Activated T-helper 1 cell treated with anti-CD3 and anti-CD28 coated beads, Interleukin-2, amount 50 U/mL, for 16 hours (primary cell): ENCODE measurements around the gene ATP6V0E1.

Experiments used
- DNase-seq, 2 donors: peaks; one replicate each; pipeline ENCODE4 v3.0.0-alpha.2; 2020; ENCODE audit warnings: low read depth in 1 of 2, low spot score in 1 of 2

Gene ATP6V0E1

DNA sequence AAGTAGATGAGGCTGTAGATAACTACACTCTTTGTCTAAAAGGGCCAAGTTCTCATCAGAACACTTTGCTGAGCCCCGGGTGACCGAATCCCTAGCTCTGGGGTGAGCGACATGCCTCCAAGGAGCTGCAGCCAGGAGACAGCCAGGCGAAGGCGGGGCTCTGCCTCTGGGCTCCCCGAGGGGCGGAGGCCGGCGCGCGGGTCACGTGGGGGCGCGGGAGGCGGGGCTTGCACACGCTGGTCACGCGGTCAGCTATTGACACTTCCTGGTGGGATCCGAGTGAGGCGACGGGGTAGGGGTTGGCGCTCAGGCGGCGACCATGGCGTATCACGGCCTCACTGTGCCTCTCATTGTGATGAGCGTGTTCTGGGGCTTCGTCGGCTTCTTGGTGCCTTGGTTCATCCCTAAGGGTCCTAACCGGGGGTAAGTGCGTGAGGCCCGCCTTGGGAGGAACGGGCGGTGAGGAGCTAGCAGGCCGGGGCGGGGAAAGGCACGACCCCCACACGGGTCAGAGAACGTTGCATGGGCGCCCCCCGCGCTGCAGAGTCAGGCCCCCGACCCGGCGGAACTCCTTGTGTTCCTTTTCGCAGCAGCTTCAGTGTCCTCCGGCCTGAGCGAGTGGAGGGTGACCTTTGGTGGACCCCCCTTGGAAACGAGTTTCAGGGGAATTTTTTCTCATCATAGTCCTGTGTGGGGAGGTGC, at the start of gene ATP6V0E1:
Gene ATP6V0E1 (plus strand): TSS at position 230 of the 702 bp plus-strand sequence. CDS start 90 bp downstream, at position 320.
- DNase-seq: peak; percentile 89 to 90

DNA sequence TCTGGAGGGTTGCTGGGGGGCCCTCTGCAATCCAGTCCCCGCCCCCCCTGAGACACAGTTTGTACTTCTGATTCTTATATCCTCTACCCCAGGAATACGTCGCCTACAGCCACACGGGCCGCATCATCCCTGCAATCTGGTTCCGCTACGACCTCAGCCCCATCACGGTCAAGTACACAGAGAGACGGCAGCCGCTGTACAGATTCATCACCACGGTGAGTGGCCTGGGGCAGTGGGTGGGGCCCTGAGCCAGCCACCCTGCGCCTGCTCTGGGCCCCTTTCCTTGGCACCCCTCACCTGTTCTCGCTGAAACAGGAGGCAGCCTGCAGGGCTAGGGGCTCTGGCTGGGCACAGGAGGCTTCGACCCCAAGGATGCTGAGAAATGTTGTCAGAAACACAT, 48.5 kb upstream of the ATP6V0E1 start:
- no peak for DNase-seq

DNA sequence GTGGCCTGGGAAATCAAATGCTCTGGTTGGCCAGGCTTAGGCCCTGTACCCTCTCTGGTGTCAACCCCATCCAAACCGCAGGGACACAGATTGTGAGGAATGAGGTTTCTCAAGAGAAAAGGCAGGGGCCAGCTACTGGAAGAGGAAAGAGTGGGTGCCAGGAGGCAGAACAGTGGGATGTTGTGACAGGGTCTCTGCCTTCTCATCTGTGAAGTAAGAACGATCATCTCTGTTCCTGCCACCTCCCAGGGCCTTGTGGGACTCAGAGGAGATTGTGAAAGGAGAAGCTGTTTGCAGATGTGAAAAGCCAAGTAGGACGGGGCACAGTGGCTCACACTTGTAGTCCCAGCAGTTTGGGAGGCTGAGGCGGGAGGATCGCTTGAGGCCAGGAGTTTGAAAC, 47.2 kb upstream of the ATP6V0E1 start:
- DNase-seq: no peak

DNA sequence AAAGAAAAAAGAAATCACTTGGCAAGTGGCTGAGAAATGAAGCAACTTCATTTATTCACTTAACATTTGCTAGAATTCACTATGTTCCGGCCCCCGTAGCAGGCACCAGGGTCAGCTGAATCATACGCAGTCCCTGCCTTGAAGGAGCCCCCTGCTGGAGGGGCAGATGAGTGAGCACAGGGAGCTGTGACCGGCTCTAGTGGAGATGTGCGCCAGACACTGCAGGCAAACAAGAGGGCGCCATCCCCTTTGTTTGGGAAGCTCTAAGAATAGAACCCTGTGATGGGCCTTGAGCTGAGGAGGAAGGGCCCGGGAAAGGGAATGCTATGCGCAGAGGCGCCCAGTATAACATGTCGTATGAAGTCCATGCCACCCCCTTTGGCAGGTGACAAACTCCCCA, 44.5 kb upstream of the ATP6V0E1 start:
- DNase-seq: no peak

DNA sequence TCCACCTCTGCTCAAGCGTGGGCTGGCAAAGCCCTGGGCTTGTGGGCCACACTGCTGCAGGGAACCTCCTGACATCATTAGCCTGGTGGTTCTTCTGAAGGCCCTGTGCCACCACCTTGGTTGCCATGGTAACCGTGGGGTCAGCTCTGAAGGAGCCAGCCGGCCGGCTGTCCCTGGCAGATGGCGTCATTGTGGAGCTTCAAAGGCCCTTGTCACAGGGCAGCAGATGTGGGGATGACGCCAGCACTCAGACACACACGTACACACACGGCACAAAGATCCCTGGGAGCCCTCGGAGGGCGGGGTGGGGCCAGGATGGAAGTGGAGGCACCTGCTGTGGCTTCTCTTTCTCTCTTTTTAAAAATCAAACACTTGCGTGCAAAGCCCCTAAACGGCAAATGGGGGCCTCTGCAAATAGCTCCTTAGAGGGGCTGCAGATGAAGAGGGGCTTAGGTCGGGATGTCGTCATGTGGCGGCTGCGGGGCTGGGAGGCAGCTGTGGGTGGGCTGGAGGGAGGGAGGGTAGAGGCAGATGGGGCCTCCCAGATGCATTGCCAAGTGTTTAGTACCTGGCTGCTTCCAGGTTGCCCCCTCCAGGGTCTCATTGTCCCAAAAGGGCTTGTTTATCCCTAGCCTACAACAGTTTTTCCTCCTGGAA, 43.8 kb upstream of the ATP6V0E1 start:
- no peak for DNase-seq

DNA sequence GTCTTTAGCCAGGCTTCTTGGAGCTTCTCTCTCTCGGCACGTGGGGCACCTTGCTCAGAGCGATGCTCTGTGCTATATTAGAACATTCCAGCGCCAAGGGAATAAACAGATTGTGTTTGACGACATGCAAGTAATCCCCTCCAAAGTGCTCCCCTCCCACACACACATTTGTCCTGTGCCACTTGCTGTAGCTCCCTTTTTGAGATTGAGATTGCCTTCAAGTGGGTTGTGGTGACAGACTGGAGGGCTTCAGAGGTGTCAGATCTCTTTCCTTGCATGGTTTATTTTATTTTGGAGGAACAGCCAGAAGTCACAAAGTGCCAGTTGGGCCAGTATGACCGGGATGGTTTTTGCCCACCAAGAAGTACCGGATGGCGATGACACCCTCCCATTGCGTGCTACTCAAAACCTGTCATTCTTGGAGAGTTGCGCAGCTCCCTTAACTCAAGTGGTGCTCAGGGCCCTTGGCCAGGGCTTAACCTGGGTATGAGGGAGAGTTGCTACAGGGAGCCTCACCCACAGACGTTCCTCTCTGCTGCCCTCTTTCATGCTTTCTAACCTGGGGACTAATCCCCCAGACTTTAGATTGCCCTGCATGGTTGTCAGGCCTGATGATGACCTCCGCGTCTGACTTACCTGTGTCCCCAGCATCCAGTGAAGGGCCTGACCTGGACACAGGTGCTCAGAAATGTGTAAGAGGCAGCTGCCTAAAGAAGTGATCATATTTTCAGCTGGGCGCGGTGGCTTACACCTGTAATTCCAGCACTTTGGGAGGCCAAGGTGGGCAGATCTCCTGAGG, 43.1 kb upstream of the ATP6V0E1 start:
- no peak for DNase-seq

DNA sequence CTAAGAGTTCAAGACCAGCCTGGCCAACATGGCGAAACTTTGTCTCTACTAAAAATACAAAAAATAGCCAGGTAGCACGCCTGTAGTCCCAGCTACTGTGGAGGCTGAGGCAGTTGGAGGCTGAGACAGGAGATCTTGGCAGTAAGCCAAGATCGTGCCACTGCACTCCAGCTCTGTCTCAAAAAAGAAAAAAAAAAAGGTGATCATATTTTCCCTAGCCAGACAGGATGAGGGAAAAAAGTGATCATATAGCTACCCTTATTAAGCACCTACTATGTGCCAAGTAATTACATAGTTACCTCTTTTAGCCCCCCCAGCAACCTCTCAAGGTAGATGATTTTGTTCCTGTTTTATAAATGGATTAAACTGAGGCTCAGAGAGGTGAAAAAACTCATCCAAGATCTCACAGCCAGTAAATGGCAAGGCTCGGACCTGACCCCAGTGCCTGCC, 42.5 kb upstream of the ATP6V0E1 start:
- DNase-seq: no peak

DNA sequence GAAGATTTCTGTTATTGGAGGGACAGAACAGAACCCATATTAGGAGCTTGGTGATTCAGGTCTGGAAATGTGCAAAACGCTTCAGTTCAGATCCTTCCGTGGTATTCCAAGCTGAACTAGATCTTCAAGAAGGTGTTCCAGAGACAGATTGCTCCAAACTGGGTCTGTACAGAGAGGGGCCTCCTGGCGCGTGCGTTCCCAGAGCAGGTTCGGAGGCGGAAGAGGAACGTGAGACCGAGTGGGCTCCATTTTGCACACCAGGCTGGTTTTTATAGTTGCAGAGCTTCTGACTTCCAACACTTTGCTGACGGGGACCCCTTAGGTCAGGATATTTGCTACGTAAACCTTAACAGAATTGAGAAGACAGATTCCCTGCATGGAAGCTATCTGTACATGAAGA, 41.0 kb upstream of the ATP6V0E1 start:
- no peak for DNase-seq

DNA sequence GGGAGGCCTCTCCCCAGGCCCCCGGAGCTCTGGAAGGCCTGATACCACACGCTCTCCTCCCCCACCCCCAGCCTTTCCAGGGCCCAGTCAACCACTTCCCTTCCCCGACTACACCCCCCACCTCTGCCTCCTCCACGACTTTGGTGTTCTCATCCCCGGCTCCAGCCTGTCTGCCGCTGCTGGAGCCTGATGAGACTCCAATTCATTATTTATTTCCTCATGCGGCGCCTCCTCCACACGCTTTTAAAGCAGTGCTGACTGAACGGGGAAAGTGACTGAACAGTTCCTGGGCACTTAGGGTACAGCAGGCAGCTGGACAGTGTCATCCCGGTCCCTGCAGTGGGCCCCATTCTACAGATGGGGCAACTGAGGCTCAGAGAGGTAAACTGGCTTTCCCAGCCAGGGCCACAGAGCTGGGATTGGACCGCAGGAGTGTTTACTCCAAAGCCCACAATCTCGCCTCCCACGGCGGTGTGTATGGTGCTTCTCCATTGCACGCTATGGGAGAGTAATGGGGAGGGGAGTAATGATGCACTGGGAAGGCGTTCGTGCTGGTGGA, 40.2 kb upstream of the ATP6V0E1 start:
- DNase-seq: no peak

DNA sequence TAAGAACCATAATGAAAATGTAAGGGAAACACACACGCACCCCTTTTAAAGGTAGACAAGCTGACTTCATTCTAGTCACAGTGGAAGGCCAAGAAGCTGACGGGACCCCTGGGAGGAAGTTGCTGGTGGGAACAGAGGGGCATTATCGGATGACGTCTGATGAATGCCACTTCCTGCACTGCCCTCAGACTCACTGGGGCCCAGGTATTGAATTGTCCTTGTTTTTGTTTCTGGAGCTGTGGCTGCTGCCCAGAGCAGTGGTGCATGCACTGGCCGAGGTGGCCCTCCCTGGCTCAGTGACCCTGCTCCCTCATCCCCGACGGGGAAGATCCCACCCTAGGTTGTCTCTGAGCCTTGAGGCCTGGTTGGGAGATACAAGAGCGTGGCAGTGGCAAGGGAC, 39.7 kb upstream of the ATP6V0E1 start:
- DNase-seq: no peak

DNA sequence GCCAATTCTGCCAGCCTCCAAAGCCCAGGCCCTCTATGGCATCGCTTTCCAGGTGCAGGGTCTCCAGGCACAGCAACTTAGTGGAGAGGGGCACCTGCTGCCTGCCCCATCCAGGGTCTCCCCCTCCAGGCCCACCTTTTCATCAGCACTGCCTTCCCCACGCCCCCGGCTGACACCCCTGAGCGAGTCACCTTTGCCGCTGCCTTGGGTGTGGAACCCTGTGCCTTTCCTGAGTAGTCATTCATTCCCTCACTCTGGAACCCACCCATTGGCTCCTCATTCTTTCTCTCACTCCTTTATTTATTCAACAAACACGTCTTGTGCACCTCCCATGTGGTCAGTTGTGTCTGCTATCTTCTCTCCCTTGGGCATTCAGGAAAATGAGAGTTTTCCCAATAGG, 38.8 kb upstream of the ATP6V0E1 start:
- no peak for DNase-seq

DNA sequence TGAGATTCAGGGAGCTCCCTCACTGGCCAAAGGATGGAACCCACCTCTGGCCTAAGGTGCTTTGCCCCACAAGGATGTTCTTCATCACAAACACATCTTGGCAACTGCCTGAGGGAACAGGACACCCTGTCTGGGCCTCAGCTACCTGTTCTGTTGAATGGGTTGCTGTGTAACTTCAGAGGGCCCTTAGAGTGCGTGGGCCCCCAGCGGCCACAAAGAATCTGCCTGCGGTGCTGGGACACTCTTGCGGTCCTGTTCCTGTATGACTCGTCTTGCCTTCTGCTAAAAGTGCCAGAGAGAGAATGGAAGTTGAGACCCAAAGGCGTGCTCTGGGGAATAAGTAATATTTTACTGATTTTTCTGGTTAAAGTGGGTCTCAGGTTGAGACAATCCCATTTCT, 38.4 kb upstream of the ATP6V0E1 start:
- DNase-seq: no peak

DNA sequence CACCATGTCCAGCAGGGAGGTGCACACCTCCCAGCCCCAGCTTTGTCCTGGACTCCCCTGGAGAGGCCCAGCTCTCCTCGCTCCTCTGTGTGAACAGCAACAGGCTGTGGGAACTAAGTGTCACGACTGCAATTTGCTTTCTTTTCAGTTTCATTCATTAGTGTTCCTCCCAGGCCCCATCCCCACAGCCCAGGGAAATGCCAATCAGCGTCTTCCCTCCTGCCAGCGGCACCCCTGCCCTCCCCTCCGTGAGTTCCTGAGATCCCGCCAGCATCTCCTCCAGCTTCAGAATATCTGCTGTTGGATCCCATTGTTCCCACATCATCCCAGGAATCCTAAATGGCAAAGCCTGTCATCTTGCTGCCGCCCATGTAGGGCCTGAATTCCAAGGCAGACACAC, 37.4 kb upstream of the ATP6V0E1 start:
- no peak for DNase-seq

DNA sequence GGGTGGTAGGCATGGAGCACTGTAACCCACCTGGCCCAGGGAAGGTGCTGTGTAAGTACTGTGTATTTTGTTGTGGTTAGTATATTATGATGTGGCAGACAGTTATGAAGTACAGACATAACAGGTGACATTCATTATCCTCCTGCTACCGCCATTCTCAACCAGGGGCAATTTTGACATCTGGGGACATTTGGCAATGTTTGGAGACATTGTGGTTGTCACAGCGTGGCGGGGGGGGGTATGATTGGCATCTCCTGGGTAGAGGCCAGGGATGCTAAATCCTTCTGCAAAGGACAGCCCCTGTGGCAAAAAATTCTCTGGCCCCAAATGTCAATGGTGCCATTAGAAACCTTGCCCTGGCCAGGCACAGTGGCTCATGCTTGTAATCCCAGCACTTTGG, 34.1 kb upstream of the ATP6V0E1 start:
- no peak for DNase-seq

DNA sequence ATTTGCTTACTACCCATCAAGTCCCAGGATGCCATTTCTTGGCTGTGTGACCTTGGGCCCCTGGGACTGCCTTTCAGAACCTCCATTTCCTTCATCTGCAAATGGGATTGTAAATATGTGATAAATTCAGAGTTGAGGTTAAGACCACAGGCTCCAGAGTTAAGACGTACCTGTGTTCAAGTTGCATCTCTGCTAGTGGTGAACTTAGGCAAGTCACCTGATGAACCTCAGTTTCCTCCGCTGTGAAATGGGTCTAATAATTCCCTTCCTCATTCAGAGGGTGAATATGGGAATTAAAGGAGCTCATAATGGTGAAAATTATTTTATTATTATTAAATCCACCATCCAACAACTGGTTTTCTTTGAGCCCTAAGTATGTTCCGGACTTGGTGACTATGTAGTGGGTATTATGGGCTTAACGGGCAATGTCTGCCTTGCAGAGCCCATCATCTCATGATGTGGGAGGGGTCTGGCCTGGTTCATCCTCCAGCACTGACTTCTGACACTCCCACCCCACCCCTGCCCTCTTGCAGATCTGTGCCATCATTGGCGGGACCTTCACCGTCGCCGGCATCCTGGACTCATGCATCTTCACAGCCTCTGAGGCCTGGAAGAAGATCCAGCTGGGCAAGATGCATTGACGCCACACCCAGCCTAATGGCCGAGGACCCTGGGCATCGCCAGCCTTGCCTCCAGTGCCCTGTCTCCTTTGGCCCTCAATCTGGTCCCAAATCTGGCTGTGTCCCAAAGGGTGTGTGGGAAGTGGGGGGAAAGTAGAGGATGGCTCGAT, 33.2 kb upstream of the ATP6V0E1 start:
- DNase-seq: no peak

DNA sequence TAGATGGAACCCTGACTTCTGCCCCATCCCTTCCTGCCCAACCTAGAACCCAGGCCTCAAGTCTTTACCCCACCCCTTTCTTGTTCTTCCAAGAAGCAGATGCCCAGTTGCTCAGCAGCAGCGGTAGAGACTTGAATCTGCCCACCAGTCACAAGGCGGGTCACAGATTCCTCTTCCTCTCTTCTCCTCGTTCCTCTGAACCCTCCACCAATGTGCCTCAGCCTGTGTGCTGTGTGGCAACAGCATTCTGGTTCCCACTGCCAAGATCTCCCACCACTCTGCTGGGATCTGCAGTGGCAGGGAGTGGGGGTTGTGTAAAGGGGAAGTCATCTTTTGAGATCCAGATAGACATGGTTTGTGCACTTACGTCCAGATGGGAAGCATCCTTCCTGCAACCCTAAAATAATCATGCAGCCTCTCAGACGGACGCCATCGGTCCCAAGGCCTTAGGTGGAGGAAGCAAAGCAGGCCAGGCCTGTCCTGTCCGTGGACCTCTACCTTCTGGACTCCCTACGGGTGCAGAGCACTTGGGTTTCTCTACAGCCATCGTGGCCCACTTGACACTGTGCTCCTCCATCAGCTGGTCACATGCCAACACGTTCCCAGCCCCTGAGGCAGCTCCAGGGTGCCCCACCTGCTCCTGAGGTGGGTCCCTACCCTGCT, 32.1 kb upstream of the ATP6V0E1 start:
- no peak for DNase-seq

DNA sequence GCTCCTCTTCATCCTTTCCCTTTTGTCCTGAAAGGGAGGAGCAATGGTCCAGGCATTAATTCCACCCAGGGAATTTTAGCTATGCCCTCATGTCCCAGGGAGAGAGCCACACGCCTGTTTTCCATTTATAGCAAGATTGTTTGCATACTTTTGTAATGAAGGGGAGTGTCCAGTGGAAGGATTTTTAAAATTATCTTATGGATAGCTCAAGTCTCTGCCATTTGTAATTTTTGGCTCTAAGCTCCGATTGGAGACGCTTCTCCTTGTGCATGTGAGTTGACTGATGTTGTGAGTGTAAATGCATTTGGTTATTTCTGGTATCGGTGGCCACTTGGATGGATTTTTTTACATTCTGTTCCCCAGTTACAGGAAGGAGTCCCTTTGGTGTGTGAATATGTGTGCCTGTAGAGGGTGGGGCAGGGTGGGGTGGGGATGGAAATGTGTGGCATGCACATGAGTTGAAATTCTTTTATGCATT, 31.5 kb upstream of the ATP6V0E1 start:
- DNase-seq: no peak

DNA sequence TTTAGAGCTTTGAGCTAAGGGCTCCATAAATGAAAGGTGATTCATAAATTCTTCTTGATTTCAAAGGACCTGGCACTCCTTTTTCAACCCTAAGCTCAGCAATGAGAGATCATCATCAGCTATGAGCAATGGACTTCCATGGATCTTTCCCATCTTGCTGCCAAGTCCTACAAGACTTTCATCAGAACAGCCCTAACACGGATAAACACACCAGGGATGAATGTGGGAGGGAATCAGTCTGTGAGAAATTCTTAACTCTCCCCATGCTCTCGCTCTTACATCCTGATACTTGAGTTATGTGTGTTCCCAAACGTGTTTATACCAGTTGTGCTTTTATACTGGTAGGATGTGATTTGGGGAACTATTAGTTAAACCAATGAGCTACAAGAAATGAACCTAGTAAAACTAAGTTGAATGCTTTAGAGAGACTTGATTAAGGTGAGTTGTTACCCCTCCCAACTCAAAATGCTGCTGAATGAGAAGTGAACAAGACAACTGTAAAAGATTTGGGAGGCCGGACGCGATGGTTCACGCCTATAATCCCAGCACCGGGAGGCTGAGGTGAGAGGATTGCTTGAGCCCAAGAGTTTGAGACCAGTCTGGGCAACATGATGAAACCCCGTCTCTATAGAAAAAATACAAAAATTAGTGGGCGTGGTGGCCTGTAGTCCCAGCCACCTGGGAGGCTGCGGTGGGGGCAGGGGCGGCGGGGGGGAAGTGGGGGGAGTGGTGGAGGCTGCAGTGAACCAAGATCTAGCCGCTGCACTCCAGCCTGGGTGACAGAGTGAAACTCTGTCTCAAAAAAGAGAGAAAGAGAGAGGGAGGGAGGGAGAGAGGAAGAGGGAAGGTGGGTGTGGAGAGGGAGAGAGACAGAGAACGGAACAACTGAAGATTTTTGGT, 29.5 kb upstream of the ATP6V0E1 start:
- no peak for DNase-seq

DNA sequence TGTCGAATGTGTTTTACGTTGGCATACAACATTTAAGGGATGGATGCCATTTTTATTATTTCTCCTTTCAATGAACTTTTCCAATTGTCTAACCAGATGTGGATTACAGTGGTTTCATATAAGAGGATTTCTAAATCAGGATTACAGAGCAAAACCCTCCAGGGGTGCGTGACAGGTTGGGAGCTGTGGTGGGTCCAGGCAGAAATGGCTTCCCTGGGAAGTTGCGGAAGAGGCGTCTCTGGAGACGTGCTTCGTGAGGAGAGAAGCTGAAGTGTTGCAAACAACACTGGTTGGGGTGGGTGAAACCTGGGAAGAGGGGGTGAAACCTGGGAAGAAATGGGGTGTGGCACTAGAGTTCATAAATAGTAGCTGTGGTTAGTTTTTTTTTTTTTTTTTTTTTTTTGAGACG, 28.8 kb upstream of the ATP6V0E1 start:
- DNase-seq: no peak
